IMR-90 (cell line): ENCODE measurements around the gene TCF3. TPM values are rescaled to one million over a fixed set of nuclear protein-coding genes. Genes with fewer than 3 reads are reported as not detected.

Experiments used
- ATAC-seq: fragments of 200-7000 bp; cut with Tn5 transposase; 2 replicates; pipeline ENCODE4 v1.9.1; 2020; ENCODE audit warnings: low read depth, mild to moderate bottlenecking, moderate library complexity
- BruUV-seq: library from RNA; stranded (reverse); fragments of 400-500 nt; replicated peaks from 2 replicates; lab custom pipeline; 2021; lab: Mats Ljungman, UMichigan
- CTCF ChIA-PET: fragments of 300-600 bp; formaldehyde crosslinking; extraction: SDS; loops from one replicate; lab custom pipeline; 2021; ENCODE audit warnings: antibody characterized with exemption; lab: Yijun Ruan, JAX
- POLR2A ChIA-PET: fragments of 300-600 bp; sonication (Branson Sonifier 250); formaldehyde crosslinking; loops from one replicate; lab custom pipeline; 2022; ENCODE audit warnings: antibody characterized with exemption; ENCODE audit not compliant: unreplicated experiment; lab: Charles Lee
- DNase-seq: peaks from one replicate; pipeline ENCODE4 v3.0.0; 2013
- H2AFZ ChIP-seq: replicated peaks from 2 replicates; pipeline ENCODE3; 2013; ENCODE audit warnings: low read length, mild to moderate bottlenecking; ENCODE audit not compliant: poor library complexity
- H2AK5ac ChIP-seq: 2 replicates; pipeline ENCODE4 v1.6.1; 2013; ENCODE audit warnings: low read depth, low read length, inconsistent platforms
- H2AK9ac ChIP-seq: replicated peaks from 2 replicates; pipeline ENCODE3; 2013; ENCODE audit warnings: mild to moderate bottlenecking, low read depth, low read length, moderate library complexity; ENCODE audit not compliant: poor library complexity
- H2BK120ac ChIP-seq: 2 replicates; pipeline ENCODE4 v1.6.1; 2013; ENCODE audit warnings: low read depth, low read length, inconsistent platforms
- H2BK15ac ChIP-seq: 3 replicates; pipeline ENCODE4 v1.6.1; 2013; ENCODE audit warnings: low read depth, low read length, inconsistent platforms
- H2BK20ac ChIP-seq: 2 replicates; pipeline ENCODE4 v1.6.1; 2013; ENCODE audit warnings: low read depth, mild to moderate bottlenecking, inconsistent platforms, low read length, moderate library complexity
- H2BK5ac ChIP-seq: 2 replicates; pipeline ENCODE4 v1.6.1; 2013; ENCODE audit warnings: mild to moderate bottlenecking, low read depth, low read length, inconsistent platforms; ENCODE audit not compliant: poor library complexity, severe bottlenecking
- H3K14ac ChIP-seq: replicated peaks from 2 replicates; pipeline ENCODE4 v1.6.1; 2013; ENCODE audit warnings: low read depth, low read length, inconsistent platforms
- H3K18ac ChIP-seq: 2 replicates; pipeline ENCODE4 v1.6.1; 2013; ENCODE audit warnings: low read depth, low read length, control low read depth
- H3K23ac ChIP-seq: 2 replicates; pipeline ENCODE4 v1.6.1; 2013; ENCODE audit warnings: low read depth, low read length, inconsistent platforms
- H3K27ac ChIP-seq: 2 replicates; pipeline ENCODE4 v1.5.1; 2013; ENCODE audit warnings: mild to moderate bottlenecking, control low read depth, low read length; ENCODE audit not compliant: insufficient read depth
- H3K27me3 ChIP-seq: 2 replicates; pipeline ENCODE4 v1.6.1; 2013; ENCODE audit warnings: low read length; ENCODE audit not compliant: control insufficient read depth, insufficient read depth
- H3K36me3 ChIP-seq: 2 replicates; pipeline ENCODE4 v1.6.1; 2013; ENCODE audit warnings: low read length, mixed read lengths; ENCODE audit not compliant: control insufficient read depth, insufficient read depth
- H3K4ac ChIP-seq: 2 replicates; pipeline ENCODE4 v1.6.1; 2013; ENCODE audit warnings: low read depth, low read length, inconsistent platforms
- H3K4me1 ChIP-seq: 2 replicates; pipeline ENCODE4 v1.6.1; 2013; ENCODE audit warnings: low read length, mixed read lengths; ENCODE audit not compliant: control insufficient read depth, insufficient read depth
- H3K4me2 ChIP-seq: 2 replicates; pipeline ENCODE4 v1.6.1; 2013; ENCODE audit warnings: low read depth, mild to moderate bottlenecking, control low read depth, low read length, moderate library complexity
- H3K4me3 ChIP-seq: 2 replicates; pipeline ENCODE4 v1.5.1; 2013; ENCODE audit warnings: low read depth, mild to moderate bottlenecking, control low read depth, low read length, moderate library complexity; ENCODE audit not compliant: insufficient read depth
- H3K56ac ChIP-seq: 2 replicates; pipeline ENCODE4 v1.6.1; 2013; ENCODE audit warnings: low read length, inconsistent platforms; ENCODE audit not compliant: insufficient read depth; ENCODE audit errors: extremely low read depth
- H3K79me1 ChIP-seq, 2 experiments: 2 replicates each; pipeline ENCODE4 v1.6.1; 2013; ENCODE audit warnings: low read length in 2 of 2, inconsistent platforms in 1 of 2, low read depth in 1 of 2
- H3K9ac ChIP-seq: 2 replicates; pipeline ENCODE4 v1.6.1; 2013; ENCODE audit warnings: low read depth, low read length, control low read depth
- H3K9me1 ChIP-seq: 2 replicates; pipeline ENCODE4 v1.6.1; 2013; ENCODE audit warnings: low read length, inconsistent platforms; ENCODE audit not compliant: insufficient read depth
- H3K9me3 ChIP-seq: 2 replicates; pipeline ENCODE4 v1.6.1; 2013; ENCODE audit warnings: low read length; ENCODE audit not compliant: control insufficient read depth, insufficient read depth
- H4K20me1 ChIP-seq: 2 replicates; pipeline ENCODE4 v1.6.1; 2013; ENCODE audit warnings: low read length, inconsistent platforms; ENCODE audit not compliant: insufficient read depth
- H4K5ac ChIP-seq: 2 replicates; pipeline ENCODE4 v1.6.1; 2013; ENCODE audit warnings: mild to moderate bottlenecking, low read depth, low read length, control low read depth
- H4K8ac ChIP-seq, 2 experiments: 2 replicates each; pipeline ENCODE4 v1.6.1; 2013; ENCODE audit warnings: low read depth in 2 of 2, low read length in 2 of 2, control low read depth in 1 of 2, inconsistent platforms in 1 of 2
- H4K91ac ChIP-seq: 2 replicates; pipeline ENCODE4 v1.6.1; 2013; ENCODE audit warnings: low read depth, low read length, inconsistent platforms; ENCODE audit not compliant: insufficient read depth
- BHLHE40 ChIP-seq: fragments of 150-350 bp; IDR thresholded peaks from 2 replicates; pipeline ENCODE4 v1.6.1; 2016; ENCODE audit warnings: mild to moderate bottlenecking, low read depth, low read length
- CEBPB ChIP-seq: IDR thresholded peaks from 2 replicates; pipeline ENCODE4 v1.6.1; 2012; ENCODE audit warnings: low read depth, low read length, improper control_type of control experiment
- FOS ChIP-seq: fragments of 150-350 bp; IDR thresholded peaks from 2 replicates; pipeline ENCODE4 v1.6.1; 2016; ENCODE audit warnings: low read depth, low read length
- MAZ ChIP-seq: IDR thresholded peaks from 2 replicates; pipeline ENCODE4 v1.6.1; 2012; ENCODE audit warnings: low read depth, mild to moderate bottlenecking, low read length, improper control_type of control experiment, moderate library complexity, borderline replicate concordance
- MXI1 ChIP-seq: IDR thresholded peaks from 2 replicates; pipeline ENCODE4 v1.6.1; 2012; ENCODE audit warnings: low read depth, mild to moderate bottlenecking, low read length, moderate library complexity, borderline replicate concordance
- POLR2A ChIP-seq: IDR thresholded peaks from 2 replicates; pipeline ENCODE4 v1.6.1; 2012; ENCODE audit warnings: mild to moderate bottlenecking, low read depth, low read length
- RAD21 ChIP-seq: IDR thresholded peaks from 2 replicates; pipeline ENCODE4 v1.6.1; 2012; ENCODE audit warnings: low read length, improper control_type of control experiment
- RFX5 ChIP-seq: IDR thresholded peaks from 2 replicates; pipeline ENCODE4 v1.8.0; 2012; ENCODE audit warnings: low read depth, mild to moderate bottlenecking, low read length, moderate library complexity
- SMC3 ChIP-seq: fragments of 150-350 bp; IDR thresholded peaks from 2 replicates; pipeline ENCODE4 v1.6.1; 2016; ENCODE audit warnings: low read depth, mild to moderate bottlenecking, antibody characterized with exemption, low read length, moderate library complexity
- USF2 ChIP-seq: fragments of 150-350 bp; IDR thresholded peaks from 2 replicates; pipeline ENCODE4 v1.6.1; 2017; ENCODE audit warnings: mild to moderate bottlenecking, antibody characterized with exemption, low read length, low read depth
- WGBS, 2 experiments: methylation state at CpG; one replicate each; pipeline versions ENCODE4 v1.1.5 to v1.1.7; 2013; ENCODE audit warnings: missing lambda C conversion rate in 2 of 2; ENCODE audit not compliant: insufficient read length in 1 of 2; ENCODE audit errors: extremely low coverage in 2 of 2; 5-methylcytosine and 5-hydroxymethylcytosine counted together
- dilution Hi-C: fragments of 300-500 bp; cut with HindIII; formaldehyde crosslinking; loops from one replicate; pipeline ENCODE4 v1.14.3; 2018; ENCODE audit warnings: low sequenced_read_pairs; ENCODE audit not compliant: unreplicated experiment
- in situ Hi-C: fragments of 300-500 bp; cut with MboI; formaldehyde crosslinking; loops from 3 replicates; pipeline ENCODE4 v1.14.3; 2019; ENCODE audit warnings: low sequenced_read_pairs, inconsistent platforms, mixed read lengths
- intact Hi-C: fragments of 100-400 bp; cut with micrococcal nuclease; formaldehyde crosslinking; loops from 2 replicates; pipeline ENCODE4 v1.10.0; 2022
- polyA plus RNA-seq, 3 experiments: library from polyadenylated mRNA; depleted of rRNA; stranded (reverse); fragments of >200 nt; gene quantifications; 2 replicates each; pipeline ENCODE4 v1.2.3, GENCODE V29; 2012; ENCODE audit warnings: low replicate concordance in 1 of 3
- total RNA-seq: library from RNA; depleted of rRNA; stranded (reverse); fragments of >200 nt; gene quantifications from 2 replicates; pipeline ENCODE4 v1.2.3, GENCODE V29; 2012
- TF ChIP-seq, protein P1 (sequence below): conservative IDR thresholded peaks from 2 replicates; pipeline ENCODE4 v1.5.1; 2012; ENCODE audit warnings: mild to moderate bottlenecking, low read depth, low read length, improper control_type of control experiment

Gene TCF3
- total and polyA plus RNA-seq, 2 of the 4 experiments (the other 2 are of a cell fraction): 29.9 to 127 TPM

DNA sequence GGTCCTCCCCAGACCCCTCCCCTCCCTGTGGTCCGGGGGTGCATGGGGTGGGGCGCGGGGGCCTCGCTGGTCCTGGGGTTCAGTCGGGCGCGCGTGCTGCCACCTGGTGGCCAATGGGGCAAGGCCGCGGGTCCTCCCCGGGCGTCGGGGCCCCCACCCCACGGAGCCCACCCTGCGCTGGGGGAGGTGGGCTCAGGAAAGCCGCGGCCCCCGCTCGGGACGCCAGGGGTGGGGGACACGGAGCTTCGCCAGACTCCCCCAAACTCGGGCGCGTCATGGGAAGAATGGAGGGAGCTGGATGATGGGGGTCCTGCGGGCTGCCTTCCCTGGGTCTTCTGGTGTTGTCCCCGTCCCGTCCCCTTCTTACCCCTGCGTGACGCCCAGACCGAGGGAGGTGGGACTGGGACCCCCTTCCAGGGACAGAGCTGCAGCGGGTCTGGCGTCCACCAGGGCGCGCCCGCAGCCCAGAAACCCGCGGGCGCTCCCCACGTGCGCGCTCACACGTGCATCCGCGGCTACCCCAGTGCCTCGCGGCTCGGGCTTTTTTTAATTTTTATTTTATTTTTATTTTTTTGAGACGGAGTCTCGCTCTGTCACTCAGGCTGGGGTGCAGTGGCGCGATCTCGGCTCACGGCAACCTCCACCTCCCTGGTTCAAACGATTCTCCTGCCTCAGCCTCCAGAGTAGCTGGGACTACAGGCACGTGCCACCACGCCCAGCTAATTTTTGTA lies 19.8 kb upstream of the TCF3 start:
- Histone ChIP-seq H3K23ac (no peak overlapping the region), H3K27me3 (peaks cover 62% of the 10 kb centered on the region), H3K56ac (no peak overlapping the region), H3K9ac (no peak overlapping the region), H2AFZ (peak overlapping the region; percentile 87), H3K4ac (no peak overlapping the region), H3K14ac (no peak overlapping the region), H3K79me1 (no peaks in the 10 kb centered on the region), H3K9me3 (no peaks in the 10 kb centered on the region), H3K18ac (no peak overlapping the region), H2BK5ac (no peak overlapping the region), H3K9me1 (no peaks in the 10 kb centered on the region), H2AK9ac (peak overlapping the region; percentile 70), H3K4me1 (peaks cover 5% of the 10 kb centered on the region), H3K27ac (no peak overlapping the region), H4K91ac (no peak overlapping the region), H2BK120ac (no peak overlapping the region), H2BK20ac (no peak overlapping the region), H4K20me1 (no peaks in the 10 kb centered on the region), H4K8ac (no peak overlapping the region), H3K4me3 (peak overlapping the region; percentile 34; the same call in 1 of the 2 replicates), H3K36me3 (no peaks in the 10 kb centered on the region), H2AK5ac (no peak overlapping the region), H3K4me2 (peak overlapping the region; percentile 94), H4K5ac (no peak overlapping the region), H2BK15ac (no peak overlapping the region)
- BruUV-seq: no TSS peak
- DNase-seq (peak; percentile 30), ATAC-seq (peak; percentile 83)
- in situ Hi-C loops: no loop called here
- TF ChIP-seq SMC3 (peak; percentile 78), RAD21 (peak; percentile 86), MXI1 (peak; percentile 95), CEBPB (no peak), USF2 (peak; percentile 79), POLR2A (no peak), FOS (no peak), MAZ (peak; percentile 6; the same call in 1 of the 2 replicates), RFX5 (no peak), BHLHE40 (peak; percentile 95)
- TF ChIP-seq, protein P1, sequence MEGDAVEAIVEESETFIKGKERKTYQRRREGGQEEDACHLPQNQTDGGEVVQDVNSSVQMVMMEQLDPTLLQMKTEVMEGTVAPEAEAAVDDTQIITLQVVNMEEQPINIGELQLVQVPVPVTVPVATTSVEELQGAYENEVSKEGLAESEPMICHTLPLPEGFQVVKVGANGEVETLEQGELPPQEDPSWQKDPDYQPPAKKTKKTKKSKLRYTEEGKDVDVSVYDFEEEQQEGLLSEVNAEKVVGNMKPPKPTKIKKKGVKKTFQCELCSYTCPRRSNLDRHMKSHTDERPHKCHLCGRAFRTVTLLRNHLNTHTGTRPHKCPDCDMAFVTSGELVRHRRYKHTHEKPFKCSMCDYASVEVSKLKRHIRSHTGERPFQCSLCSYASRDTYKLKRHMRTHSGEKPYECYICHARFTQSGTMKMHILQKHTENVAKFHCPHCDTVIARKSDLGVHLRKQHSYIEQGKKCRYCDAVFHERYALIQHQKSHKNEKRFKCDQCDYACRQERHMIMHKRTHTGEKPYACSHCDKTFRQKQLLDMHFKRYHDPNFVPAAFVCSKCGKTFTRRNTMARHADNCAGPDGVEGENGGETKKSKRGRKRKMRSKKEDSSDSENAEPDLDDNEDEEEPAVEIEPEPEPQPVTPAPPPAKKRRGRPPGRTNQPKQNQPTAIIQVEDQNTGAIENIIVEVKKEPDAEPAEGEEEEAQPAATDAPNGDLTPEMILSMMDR: peak; percentile 75
- intact Hi-C loops: loop anchor here (1.0 to 2.0 kb wide), 4 partner anchors 67 to 126 kb away; partner anchors contain the start of gene UQCR11
- dilution Hi-C loops: no loop called here
- CTCF ChIA-PET: interaction anchor here (0.9 to 2.1 kb wide), 5 partner anchors 12 to 124 kb away, joined by 3 to 10 read pairs (median 3); no protein-coding TSS in a partner anchor
- POLR2A ChIA-PET: no interaction called here
- WGBS, 2 experiments: 0% methylated on average over 9 of the region's 57 CpGs; no CpG with 5 or more reads in 1 of the 2 experiments
